Stimulated activated CD4-positive, alpha-beta T cell treated with anti-CD3 and anti-CD28 coated beads, Interleukin-1b, Interleukin-23, amount 100 ng/mL, for 1 hour (primary cell): ENCODE results near the gene FIBP.

Source experiments
- DNase-seq, 2 donors: peaks; one replicate each; pipeline ENCODE4 v3.0.0-alpha.2; 2020; ENCODE audit warnings: low read depth in 2 of 2

The FIBP gene

GRCh38 chr11:65860278-65861164 lies 27.8 kb downstream of the FIBP start, which contains the start of gene MUS81:
Gene MUS81, plus strand, starts transcription at chr11:65860433. Its CDS starts 321 bp downstream, at chr11:65860754.
- DNase-seq, result peak; percentile 92 to 96

- DNase-seq, result no peak
These were observed 28.4 kb downstream of the FIBP start for GRCh38 chr11:65859812-65860277.

GRCh38 chr11:65859095-65859811 lies 29.0 kb downstream of the FIBP start:
- DNase-seq, result peak; percentile 95 to 96

- DNase-seq, result no peak
These were observed 29.6 kb downstream of the FIBP start for GRCh38 chr11:65858681-65859087.

GRCh38 chr11:65857853-65858680 lies 30.2 kb downstream of the FIBP start, which contains the start of gene CFL1:
Gene CFL1, minus strand, starts transcription at chr11:65858180. Its CDS starts 81 bp downstream, at chr11:65858099.
- peak; percentile 86 to 92 for DNase-seq

- peak in 1 of 2 donors; percentile 34 for DNase-seq
These were observed 30.8 kb downstream of the FIBP start for GRCh38 chr11:65857500-65857852.

GRCh38 chr11:65856689-65857499 lies 31.4 kb downstream of the FIBP start:
- peak; percentile 53 to 70 for DNase-seq

- DNase-seq, result no peak
These were observed 32.3 kb downstream of the FIBP start for GRCh38 chr11:65855927-65856363.

- DNase-seq, result no peak
These were observed 33.1 kb downstream of the FIBP start for GRCh38 chr11:65854852-65855837.

GRCh38 chr11:65854161-65854592 lies 34.1 kb downstream of the FIBP start:
- no peak for DNase-seq

- no peak for DNase-seq
These were observed 34.9 kb downstream of the FIBP start for GRCh38 chr11:65853246-65853979.

- no peak for DNase-seq
These were observed 35.6 kb downstream of the FIBP start for GRCh38 chr11:65852508-65853245.

- no peak for DNase-seq
These were observed 36.3 kb downstream of the FIBP start for GRCh38 chr11:65851811-65852507.

GRCh38 chr11:65851083-65851579 lies 37.1 kb downstream of the FIBP start:
- no peak for DNase-seq

GRCh38 chr11:65850217-65851082 lies 37.8 kb downstream of the FIBP start:
- DNase-seq, result no peak

- DNase-seq, result no peak
These were observed 38.5 kb downstream of the FIBP start for GRCh38 chr11:65849771-65850216.
